GM19099 (cell line): Measurements from ENCODE around the gene COL6A5.

ENCODE experiments used
- POLR2A ChIP-seq: IDR thresholded peaks from 3 replicates; pipeline ENCODE4 v1.6.1; 2011; ENCODE audit warnings: low read depth; ENCODE audit not compliant: insufficient read length; ENCODE audit errors: extremely low read depth

Gene COL6A5

DNA sequence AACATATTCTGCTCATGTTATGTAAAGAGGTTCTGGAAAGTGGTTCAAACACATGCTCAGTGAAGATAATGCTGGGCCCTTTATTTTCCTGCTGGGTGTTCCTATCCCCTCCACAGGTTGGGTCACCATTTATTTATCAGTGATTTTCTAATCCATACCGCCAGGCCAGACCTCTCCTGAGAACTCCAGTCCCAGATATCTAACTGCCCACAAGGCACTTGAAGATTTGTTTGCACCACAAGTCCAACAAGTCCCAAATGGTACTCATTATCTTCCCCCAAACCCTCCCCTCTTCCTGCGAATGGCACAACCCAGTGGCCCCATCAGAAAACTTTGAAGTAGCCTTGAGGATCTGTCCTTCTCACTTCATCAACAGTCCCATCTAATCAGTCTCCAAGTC lies 176.9 kb downstream of the COL6A5 start:
- no peak for TF ChIP-seq POLR2A

DNA sequence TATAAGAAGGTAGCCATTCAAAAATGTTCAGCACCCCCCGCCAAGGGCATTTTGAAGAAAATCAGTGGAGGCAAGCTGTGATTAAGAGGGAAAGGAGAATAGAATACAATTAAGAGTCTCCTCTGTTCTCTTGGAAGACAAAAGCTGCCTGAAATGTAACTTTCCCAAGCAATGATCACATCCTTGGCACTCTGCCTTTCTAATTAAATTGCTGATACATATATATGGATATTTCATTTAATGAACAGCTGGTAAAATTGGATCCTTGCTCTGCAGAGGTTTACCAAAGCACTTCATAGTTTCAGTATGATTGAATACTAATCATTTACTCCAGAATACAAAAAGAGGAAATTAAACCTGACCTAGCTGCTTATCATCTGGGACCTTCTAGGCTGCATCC lies 182.0 kb downstream of the COL6A5 start:
- no peak for TF ChIP-seq POLR2A

DNA sequence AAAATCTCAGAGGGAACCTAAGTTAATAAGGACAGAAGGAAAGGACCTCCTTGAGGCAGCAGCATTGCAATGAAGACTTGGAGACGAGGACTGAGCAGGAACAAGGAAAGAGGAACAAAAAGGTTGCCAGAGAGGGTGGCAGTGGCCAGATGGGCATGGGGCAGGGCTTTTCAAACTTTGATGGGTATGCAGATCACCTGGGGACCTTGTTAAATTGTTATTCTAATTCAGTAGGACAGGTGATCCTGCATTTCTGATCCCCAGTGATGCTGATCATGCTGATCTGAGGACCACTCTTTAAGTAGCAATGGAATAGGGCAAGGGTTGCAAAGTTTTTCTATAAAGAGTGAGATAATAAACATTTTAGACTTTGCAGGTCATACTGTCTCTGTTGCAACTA lies 182.6 kb downstream of the COL6A5 start:
- TF ChIP-seq POLR2A, result no peak

DNA sequence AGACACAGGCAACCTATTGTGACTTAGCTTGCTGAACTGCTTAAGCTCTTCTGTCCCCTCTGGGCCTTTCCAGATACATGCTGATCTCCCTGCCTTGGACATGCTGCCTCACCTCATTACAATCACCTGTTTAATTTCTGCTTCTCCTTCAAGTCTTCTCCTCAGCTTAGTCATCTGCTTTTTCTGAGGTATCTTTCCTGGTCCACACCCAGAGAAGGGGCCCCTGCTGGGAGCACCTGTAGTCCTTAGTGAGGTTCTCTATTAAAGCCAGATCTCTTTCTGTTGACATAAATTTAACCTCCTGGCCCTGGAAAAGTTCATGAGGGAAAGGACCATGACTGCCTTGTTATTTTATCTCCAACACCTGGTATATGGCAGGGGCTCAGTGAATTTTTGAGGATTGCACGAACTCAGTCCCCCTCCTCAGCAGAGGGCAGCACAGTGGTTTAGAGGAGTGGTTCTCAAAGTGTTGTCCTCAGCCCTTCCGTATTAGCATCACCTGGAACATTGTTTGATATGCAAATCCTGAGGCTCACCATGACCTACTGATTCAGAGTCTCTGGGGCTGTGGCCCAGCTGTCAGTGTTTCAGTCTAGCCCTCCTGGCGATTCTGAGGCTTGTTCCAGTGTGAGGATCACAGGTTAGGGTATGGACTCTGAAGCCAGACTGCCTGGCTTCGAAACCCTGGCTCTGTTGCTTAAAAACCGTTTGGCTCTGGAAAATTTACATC lies 184.2 kb downstream of the COL6A5 start:
- no peak for TF ChIP-seq POLR2A

DNA sequence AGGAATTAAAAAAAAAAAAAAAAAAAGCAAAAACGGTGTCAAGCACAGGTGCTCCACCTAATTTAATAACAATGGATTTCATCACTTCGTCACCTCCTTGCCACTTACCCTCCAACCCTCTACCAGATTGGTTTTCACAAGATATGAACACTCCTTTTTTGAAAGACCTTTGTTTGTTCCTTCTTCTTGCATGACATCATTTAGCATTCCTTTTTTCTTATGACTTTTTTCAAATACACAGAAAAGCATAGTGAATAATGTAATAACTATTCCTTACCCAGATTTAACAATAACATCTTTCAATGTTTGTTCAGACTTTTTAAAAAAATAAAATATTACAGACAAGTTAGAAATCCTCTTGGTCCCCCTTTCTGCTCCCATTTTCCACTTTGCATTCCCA lies 187.8 kb downstream of the COL6A5 start:
- no peak for TF ChIP-seq POLR2A
